ENCODE data around the gene KREMEN1. TPM values are rescaled to one million over a fixed set of nuclear protein-coding genes. Genes with fewer than 3 reads are reported as not detected.
A peak's percentile ranks its signal among the peaks of the same experiment; 100 is the strongest.

KREMEN1 gene
- total RNA-seq, 1 donor from 2014 or later, result 1.4 TPM

DNA sequence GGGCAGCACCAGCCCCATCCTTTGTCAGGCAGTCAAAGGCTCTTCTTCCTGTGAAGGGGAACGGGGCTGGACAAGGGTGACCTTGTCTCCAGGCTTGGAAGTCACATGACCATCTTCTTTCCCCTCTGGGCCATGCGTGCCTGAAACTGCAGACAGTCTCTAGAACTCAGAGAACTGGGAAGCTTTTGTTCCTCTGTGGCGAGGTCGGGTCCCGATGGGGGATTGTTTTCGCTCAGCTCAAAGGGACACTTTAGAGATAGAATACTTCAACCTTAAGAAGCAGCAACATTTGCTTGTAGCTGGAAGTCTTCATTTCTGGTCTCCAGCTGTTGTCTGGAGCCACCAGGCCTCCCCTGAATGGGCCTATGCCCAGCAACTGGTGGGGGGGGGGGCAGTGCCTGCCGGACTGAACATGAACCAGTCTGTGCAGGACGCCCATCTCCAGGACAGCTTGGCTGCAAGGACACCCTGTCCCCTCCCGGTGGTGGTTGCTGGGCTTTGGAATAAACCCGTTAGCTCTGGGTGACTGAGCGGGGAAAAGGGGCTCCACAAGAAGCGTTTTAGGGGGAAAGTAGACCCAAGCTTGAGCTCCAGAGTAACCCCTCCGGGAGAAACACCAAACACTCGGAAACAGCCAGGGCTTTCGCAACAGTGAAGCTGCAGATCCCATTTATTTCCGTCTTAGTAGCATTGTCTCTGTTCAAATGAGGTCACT lies 77.2 kb downstream of the KREMEN1 start:
- Histone ChIP-seq H2AFZ (replicated peaks) (no peak overlapping the region), H3K4me3 (no peak overlapping the region), H4K20me1 (ENCODE audit: low read depth) (no peaks in the 10 kb centered on the region), H3K4me2 (peak overlapping the region; percentile 33), H3K9me3 (ENCODE audit: low read depth) (no peaks in the 10 kb centered on the region), H3K9ac (no peak overlapping the region), H3K27ac (no peak overlapping the region), H3F3A (ENCODE audit: low read depth) (peaks cover 51% of the 10 kb centered on the region), H3K36me3 (no peaks in the 10 kb centered on the region), H3K4me1 (peaks cover 63% of the 10 kb centered on the region), H3K27me3 (peaks cover 4% of the 10 kb centered on the region), H3K79me2 (ENCODE audit: low read depth) (no peaks in the 10 kb centered on the region)
- peak; percentile 52 for DNase-seq (ENCODE audit: low spot score)
- Mint-ChIP-seq H3K9me3 (no peaks in the 10 kb centered on the region), H3K27me3 (ENCODE audit: insufficient read depth, low read depth) (peaks cover 5% of the 10 kb centered on the region), H3K36me3 (peaks cover 5% of the 10 kb centered on the region), H3K4me3 (peak overlapping the region; percentile 30), H3K4me1 (peaks cover 75% of the 10 kb centered on the region), H3K27ac (peak overlapping the region; percentile 90)
- TF ChIP-seq, protein P1, sequence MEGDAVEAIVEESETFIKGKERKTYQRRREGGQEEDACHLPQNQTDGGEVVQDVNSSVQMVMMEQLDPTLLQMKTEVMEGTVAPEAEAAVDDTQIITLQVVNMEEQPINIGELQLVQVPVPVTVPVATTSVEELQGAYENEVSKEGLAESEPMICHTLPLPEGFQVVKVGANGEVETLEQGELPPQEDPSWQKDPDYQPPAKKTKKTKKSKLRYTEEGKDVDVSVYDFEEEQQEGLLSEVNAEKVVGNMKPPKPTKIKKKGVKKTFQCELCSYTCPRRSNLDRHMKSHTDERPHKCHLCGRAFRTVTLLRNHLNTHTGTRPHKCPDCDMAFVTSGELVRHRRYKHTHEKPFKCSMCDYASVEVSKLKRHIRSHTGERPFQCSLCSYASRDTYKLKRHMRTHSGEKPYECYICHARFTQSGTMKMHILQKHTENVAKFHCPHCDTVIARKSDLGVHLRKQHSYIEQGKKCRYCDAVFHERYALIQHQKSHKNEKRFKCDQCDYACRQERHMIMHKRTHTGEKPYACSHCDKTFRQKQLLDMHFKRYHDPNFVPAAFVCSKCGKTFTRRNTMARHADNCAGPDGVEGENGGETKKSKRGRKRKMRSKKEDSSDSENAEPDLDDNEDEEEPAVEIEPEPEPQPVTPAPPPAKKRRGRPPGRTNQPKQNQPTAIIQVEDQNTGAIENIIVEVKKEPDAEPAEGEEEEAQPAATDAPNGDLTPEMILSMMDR (IDR thresholded peaks at IDR 0.05), result no peak
- TF ChIP-seq EZH2 (IDR thresholded peaks at IDR 0.05), result no peak
- TF ChIP-seq EZH2phosphoT487 (IDR thresholded peaks at IDR 0.05), result no peak

DNA sequence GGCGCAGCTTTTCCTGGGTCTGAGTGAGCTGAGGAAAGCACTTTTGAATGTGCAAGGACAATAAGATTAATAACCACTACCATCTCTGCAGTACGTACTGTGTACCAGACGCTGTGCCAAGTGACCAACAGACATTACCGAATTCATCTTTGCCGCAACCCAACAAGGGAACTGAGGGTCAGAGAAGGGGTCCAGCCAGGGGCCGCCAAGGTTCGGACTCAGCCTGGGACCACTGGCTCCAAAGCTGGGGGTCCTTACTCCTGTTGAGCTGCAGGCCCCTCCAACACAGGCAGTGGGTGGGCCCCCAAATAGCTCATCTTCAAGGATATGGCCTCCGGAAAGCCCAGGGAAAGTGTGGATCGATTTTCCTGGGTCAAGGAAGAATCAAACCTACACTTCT lies 77.9 kb downstream of the KREMEN1 start:
- Mint-ChIP-seq H3K36me3 (peaks cover 5% of the 10 kb centered on the region), H3K4me1 (peaks cover 73% of the 10 kb centered on the region), H3K4me3 (peak overlapping the region; percentile 43), H3K27ac (peak overlapping the region; percentile 64), H3K27me3 (ENCODE audit: insufficient read depth, low read depth) (peaks cover 5% of the 10 kb centered on the region), H3K9me3 (no peaks in the 10 kb centered on the region)
- no peaks in the 10 kb centered on the region for H3K36me3 ChIP-seq
- H3K9ac ChIP-seq, result no peak overlapping the region
- TF ChIP-seq, protein P1 (IDR thresholded peaks at IDR 0.05), result no peak
- TF ChIP-seq EZH2 (IDR thresholded peaks at IDR 0.05) (no peak), EZH2phosphoT487 (IDR thresholded peaks at IDR 0.05) (no peak)
- H3K4me3 ChIP-seq, result no peak overlapping the region
- peaks cover 5% of the 10 kb centered on the region for H3K27me3 ChIP-seq
- no peak for DNase-seq (ENCODE audit: low spot score)
- H3K9me3 ChIP-seq (ENCODE audit: low read depth), result no peaks in the 10 kb centered on the region
- no peaks in the 10 kb centered on the region for H3K79me2 ChIP-seq (ENCODE audit: low read depth)
- peaks cover 62% of the 10 kb centered on the region for H3K4me1 ChIP-seq
- H3K27ac ChIP-seq, result no peak overlapping the region
- peak overlapping the region; percentile 33 for H3K4me2 ChIP-seq
- no peak overlapping the region for H2AFZ ChIP-seq (replicated peaks)
- peaks cover 51% of the 10 kb centered on the region for H3F3A ChIP-seq (ENCODE audit: low read depth)
- H4K20me1 ChIP-seq (ENCODE audit: low read depth), result no peaks in the 10 kb centered on the region

DNA sequence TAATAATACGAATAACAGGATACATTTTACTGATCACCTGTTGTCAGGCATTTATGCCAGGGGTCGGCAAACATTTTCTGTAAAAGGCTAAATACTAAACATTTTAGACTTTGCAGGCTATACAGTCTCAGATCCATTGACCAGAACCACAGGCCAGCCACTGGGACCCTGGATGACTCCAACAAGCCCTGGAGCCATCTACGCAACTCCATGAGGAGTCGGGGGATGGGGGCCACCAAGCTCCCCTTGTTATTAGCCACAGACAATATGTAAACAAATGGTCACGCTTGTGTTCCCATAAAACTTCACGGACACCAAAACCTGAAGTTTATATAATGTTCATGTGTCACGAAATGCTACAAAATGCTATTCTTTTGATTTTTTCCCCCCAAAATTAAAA lies 78.5 kb downstream of the KREMEN1 start:
- H3K27me3 Mint-ChIP-seq (ENCODE audit: insufficient read depth, low read depth), result peaks cover 8% of the 10 kb centered on the region
- Histone ChIP-seq H4K20me1 (ENCODE audit: low read depth) (no peaks in the 10 kb centered on the region), H3K4me3 (no peak overlapping the region), H2AFZ (replicated peaks) (no peak overlapping the region), H3K36me3 (no peaks in the 10 kb centered on the region), H3K4me2 (peak overlapping the region; percentile 60), H3K27ac (no peak overlapping the region), H3K79me2 (ENCODE audit: low read depth) (no peaks in the 10 kb centered on the region), H3K9me3 (ENCODE audit: low read depth) (no peaks in the 10 kb centered on the region), H3F3A (ENCODE audit: low read depth) (peaks cover 51% of the 10 kb centered on the region), H3K4me1 (peaks cover 56% of the 10 kb centered on the region), H3K9ac (no peak overlapping the region), H3K27me3 (peaks cover 5% of the 10 kb centered on the region)
- DNase-seq (ENCODE audit: low spot score), result no peak
- H3K9me3 Mint-ChIP-seq, result no peaks in the 10 kb centered on the region
- H3K4me1 Mint-ChIP-seq, result peaks cover 72% of the 10 kb centered on the region
- peak overlapping the region; percentile 95 for H3K27ac Mint-ChIP-seq
- H3K36me3 Mint-ChIP-seq, result peaks cover 5% of the 10 kb centered on the region
- no peak for TF ChIP-seq EZH2 (IDR thresholded peaks at IDR 0.05)
- TF ChIP-seq EZH2phosphoT487 (IDR thresholded peaks at IDR 0.05), result no peak
- TF ChIP-seq, protein P1 (IDR thresholded peaks at IDR 0.05), result no peak
- H3K4me3 Mint-ChIP-seq, result peak overlapping the region; percentile 70

All from neural progenitor cell (in vitro differentiated cells).